ENCODE results near the gene COL4A1.

The COL4A1 gene

DNA sequence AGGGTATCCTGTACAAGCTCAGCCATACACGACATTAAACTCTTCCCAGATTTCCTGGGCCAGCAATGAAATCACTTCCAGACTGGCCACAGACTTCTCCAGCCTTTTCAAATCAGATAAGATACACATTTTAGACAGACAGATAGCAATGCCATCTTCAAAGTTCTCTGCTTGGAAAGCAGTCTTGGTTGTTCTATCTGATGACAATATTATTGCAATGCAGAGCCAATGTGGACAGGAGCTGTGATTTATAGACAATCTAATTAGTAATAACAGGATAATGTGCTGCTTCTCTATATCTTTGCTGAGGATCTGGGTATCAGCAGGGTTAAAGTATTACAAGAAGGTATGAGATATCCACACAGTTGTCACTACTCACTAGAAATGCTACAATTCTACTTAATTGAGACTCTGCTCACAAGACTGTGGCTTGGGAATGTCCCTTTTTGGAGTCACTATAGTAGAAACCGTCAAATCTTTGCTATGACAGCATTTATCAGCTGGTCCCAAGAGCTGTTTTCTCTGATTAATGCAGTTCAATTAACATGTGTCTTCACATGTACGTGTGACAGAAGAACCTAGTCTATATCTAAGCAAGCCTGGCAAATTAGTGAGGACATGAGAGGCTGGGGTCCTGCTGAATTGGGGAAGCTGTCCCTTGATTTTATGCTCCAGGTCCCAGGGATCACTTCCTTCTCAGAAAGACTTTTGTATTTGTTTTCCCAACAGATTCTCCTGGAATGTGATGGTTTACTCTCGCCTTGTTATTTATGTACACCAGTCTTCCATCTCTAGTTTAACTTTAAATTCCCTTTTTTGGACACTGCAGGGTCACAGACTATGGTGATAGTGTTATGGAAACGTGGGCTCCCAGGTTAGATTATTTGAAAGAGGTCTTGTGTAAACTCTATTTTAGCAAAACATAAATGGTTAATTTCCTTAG lies 68.8 kb downstream of the COL4A1 start:
- no peak for DNase-seq (ENCODE audit: low spot score)

DNA sequence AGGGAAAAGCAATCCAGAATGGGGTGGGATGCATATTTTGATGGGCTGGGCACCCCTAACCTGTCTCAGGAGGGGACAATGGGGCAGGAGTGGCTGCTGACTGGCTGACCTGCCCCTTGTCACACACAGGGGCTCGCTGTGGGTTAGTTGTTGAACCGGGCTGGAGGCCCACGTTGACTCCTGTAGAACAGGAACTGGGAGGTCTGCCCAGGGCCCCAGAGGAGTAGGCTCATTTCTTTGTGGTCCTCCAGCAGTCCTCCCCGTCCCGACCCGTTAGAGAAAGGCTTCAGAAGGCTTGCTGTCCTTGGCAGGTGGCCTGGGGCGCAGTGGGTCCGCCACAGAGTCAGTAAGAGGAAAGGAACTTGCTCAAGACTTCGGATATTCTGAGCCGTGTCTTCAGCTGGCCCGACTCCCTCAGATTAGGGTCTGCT lies 70.1 kb downstream of the COL4A1 start:
- DNase-seq (ENCODE audit: low spot score): no peak

DNA sequence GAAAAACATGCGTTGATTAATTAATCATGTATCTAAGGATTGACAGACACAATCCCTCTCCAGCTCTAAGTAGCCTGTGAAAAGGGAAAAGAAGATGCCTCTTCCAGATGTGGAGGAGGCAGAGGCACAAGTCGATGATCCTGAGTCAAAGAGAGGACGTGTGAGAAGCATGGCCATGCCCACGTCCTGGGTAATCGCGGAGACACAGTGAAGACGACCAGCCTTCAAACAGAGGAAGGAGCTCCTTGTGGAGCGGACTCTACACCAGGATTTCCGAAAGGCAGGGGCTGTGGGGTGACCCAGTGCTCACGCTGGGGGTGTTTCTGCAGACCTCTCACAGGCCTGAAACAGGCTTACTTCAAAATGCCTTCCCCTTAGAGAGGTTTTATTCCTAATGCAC lies 70.5 kb downstream of the COL4A1 start:
- no peak for DNase-seq (ENCODE audit: low spot score)

DNA sequence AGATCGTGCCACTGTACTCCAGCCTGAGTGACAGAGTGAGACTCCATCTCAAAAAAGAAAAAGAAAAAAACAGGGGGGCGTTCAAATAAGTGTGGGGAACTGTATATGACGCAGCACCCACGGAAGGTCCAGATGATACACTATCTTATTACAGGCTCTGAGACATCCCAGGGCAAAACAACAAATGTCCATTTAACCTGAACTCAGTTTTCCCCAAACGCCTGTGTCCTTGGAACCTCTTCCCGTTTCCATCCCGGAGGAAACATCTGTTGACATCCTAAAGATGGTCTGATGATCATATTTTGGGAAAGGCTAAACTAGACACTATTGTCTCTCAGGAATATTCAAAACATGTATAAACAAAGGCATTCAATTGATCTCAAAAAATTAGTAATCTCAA lies 72.4 kb downstream of the COL4A1 start:
- DNase-seq (ENCODE audit: low spot score): no peak

DNA sequence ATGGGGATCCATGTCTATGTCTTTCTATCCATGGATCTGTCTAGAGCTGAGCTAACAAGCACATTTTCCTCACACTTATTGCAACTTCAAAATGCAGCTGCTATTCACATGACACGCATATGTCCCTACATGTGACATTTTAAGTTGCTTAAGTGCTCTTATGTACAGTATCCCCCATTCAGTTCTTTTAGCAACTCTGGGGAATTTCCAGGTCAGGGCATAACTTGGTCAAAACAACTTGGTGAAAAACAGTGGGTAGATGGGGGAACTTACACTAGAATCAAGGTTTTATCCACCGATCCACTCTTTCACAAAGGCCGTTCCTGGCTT lies 73.0 kb downstream of the COL4A1 start:
- DNase-seq (ENCODE audit: low spot score): no peak

DNA sequence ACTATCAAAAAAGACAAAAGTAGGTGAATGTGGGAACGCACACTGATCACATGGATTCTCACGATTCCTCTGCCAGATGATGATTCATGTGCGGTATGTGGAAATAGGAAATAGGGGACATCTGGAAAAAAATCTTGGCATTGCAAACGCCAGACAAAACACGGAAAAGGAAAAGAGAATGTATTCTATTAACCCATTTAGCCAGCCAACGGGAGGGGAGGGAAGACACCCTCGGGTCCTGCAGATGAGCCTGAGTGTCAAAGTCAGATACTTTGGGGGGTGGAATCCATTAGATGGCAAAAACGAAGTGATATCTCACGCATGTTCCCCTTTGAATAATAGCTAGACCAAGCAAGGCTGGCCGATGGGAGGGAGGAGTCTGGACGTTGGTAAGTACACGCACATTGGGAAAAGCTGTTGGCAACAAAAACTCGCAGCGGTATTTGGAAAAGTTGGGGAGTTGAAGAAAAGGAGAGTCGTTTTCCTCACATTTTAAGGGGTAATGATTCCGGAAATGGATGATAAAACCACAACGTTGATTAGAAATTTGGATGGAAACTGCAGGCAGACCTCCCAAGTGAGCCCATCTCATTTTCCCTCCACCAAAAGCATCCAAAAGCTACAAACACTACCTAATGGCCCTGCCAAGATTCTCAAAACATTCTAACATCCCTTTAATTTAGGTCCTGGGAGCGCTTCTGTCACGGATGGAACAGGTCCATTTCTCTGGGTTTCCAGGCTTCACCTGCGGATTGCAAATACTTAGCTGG lies 73.6 kb downstream of the COL4A1 start:
- DNase-seq (ENCODE audit: low spot score): no peak

DNA sequence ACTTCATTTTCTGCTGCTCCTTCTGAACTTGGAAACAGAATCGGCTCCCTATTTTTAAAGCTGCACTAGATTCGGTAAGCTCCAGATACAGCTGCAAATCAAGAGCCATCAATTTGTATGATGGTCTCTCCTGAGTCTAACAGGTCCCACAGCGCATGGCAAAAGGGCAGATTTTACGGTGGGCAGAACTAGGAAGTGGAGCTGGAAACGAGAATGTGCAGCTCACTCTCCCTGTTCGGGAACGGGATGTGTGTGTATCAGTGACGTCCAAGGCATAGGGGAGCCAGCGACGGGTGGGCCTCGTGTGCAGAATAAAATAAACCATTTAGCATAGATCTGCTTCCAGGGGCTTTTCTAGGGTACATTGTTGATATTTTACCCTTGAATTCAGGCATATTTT lies 74.2 kb downstream of the COL4A1 start:
- no peak for DNase-seq (ENCODE audit: low spot score)

DNA sequence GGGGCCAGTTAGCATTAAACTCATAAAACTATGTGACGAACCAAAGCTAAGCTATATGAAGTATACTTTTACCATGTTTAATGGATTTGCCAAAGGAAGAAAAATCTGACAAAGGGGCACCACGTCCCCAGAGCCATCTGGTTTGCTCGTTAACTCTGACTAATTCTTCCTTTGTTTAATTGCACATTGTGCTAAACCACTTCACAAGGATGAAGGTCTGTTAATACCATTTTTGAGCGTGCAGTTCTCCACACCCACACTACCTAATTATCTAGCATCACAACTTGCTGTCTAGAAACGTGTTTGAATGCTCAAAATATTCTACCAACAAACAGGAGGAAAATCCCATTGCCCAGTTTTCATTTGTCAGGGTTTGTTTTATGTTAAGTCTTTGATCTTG lies 74.8 kb downstream of the COL4A1 start:
- DNase-seq (ENCODE audit: low spot score): no peak

DNA sequence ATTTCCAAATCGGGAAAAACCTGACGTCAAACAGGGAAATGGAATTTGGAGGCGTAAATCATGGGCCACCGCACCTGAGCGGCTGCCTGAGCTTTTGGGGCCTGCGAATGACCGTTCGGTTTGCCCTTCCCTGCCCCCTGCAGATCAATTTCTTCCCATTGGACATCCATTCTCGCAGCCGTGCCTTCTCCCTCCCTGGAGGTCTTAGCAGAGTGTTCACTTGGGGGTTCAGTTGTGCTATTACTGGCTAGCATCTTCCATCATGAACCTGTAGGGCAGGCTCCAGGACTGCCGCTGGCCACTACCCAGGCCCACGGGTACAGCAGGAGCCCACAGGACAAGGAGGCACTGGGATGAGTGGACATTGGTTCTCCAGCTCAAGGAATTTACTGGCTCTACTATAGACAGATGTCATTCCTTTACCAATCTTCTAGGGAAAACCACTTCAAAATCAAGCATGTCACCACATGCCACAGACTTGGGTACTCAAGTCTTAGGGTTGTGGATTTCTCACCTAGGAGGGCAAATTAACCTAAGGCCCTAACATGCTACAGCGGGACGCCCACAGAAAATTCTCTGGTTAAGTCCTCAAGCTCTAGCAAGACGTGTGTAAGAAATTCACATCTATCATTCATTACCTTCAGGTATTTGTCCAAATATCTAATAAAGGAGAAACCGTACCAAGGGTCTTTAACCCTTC lies 75.5 kb downstream of the COL4A1 start:
- DNase-seq (ENCODE audit: low spot score): no peak

DNA sequence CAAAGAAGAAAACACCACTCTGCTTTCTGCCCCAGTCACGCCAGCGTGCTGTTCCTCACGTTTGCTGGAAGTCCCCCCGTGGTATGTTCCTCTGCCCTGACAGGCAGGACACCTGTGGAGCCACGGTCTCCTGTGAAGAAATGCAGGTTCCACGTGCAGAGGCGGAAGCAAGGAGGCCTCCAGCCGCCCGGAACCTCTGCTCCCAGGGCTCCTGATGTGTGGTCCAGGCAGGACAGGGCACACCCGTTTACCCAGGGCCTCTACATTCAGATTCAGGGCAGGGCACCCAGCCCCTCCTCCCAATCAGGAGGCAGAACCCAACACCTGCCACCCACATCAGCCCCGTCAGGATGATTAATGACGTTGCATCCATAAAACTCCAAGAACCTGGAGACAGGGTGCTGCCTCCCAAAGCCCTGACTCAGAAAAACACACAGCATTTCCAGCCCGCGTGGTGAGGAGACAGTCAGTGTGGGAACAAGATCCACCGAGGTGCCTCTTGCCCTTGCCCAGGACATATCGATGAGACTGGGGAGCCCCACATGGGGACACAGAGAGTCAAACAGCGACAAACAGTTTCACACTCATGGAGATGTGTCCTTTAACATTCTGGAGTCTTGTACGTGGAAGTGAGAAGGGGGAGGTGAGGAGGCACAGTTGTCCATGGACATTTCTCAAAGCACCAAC lies 76.2 kb downstream of the COL4A1 start:
- peak; percentile 37 for DNase-seq (ENCODE audit: low spot score)

DNA sequence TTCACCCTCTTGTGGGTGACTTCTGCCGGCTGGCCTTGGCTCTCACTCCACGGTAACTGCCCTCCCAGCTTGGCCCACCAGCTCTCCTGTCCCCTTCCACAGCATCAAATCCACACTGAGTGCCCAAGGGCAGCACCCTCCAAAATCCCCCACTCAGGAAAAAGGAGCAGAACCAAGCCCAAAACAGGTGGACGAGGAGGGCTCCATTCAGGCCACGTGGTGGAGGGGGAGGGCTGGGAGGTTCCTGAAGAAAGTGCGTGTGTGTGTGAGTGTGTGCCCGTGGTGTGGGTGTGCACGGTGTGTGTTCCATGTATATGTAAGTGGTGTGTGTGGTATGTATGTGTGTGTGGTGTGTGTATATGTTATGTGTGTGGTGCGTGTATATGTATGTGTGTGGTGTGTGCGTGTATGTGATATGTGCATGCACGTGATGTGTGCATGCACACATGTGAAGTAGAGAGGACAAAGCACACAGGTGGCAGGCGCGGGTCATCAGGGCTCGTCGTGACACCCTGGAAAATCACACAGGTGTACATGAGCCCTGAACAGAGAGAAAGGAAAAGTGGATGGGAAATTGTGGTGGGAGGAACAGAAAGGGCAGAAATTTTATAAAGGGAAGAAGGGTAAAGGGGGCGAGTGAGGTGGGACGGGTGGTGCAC lies 76.9 kb downstream of the COL4A1 start:
- DNase-seq (ENCODE audit: low spot score): no peak

DNA sequence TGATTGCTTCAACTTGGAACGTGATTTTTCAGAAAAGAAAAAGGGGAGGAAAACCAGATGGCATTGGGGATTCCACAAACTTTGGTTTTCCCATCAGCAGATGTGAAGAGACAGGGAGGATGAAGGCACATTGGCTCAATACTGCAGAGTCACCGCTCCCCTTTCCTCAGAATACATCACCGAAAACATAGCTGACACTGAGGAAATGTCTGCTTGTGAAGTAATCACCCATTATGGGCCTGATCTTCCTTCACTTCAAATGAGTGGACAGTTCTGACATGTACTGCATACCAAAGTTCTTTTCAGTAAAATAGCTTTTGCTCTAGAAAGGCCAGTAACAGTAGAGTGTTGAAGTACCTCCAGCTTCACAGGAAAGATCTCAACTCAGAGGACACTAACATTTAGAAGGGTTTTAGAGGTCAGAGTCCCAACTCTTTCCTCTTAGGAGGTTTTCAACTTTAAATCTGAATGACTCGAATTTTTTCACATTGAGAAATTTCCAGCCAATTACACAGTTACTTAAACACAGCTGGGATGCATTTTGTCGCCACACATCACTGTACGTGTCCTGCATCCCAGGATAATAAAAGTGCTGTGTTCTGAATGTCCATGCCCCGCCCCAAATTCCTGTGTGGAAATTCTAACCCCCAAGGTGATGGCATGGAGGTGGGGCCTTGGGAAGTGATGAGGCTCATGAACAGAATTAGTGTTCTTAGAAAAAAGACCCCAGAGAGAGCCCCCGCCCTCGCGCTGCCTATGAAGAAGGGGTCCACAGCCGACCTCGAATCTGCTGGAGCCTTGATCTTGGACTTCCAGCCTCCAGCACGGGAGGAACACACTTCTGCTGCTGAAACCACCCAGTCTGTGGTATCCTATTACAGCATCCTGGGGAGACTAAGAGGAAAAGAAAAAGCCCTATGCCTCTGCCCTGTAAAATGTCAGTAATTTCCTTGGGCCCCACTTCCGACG lies 77.7 kb downstream of the COL4A1 start:
- no peak for DNase-seq (ENCODE audit: low spot score)

DNA sequence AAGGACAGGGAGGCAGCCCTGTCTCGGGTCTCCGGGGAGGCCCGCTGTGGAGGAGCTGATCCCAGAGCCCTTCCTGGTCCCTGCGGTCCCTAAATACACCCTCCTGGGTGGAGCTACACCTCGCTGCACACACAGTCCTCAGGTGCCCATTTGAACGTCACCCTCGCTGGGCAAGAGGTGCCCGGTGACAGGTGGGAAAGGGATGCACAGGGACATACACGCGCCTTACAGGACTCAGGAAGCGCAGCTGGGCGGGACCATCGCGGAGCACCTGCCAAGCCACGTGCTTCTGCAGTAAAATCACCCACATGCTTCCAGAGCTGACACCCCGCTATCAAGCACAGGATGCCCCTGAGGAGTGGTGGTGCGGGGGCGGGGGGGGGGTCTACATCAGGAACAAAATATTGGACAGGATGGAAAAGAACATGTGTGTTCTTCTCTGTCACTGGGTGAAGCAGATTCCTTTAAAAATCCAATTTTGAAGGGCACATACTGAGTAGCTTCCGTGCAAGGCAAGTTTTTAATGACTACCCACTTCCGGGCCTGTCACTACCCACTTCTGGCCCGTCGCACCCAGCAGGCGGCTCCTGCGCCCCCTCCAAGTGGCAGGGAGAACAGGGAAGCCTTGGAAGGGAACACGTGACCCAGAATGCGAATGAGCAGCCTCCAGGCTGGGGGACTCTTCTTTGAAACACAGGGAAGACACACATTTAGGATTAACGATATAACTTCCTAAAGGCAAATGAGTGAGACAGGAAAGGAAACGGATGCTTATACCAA lies 78.9 kb downstream of the COL4A1 start:
- no peak for DNase-seq (ENCODE audit: low spot score)

DNA sequence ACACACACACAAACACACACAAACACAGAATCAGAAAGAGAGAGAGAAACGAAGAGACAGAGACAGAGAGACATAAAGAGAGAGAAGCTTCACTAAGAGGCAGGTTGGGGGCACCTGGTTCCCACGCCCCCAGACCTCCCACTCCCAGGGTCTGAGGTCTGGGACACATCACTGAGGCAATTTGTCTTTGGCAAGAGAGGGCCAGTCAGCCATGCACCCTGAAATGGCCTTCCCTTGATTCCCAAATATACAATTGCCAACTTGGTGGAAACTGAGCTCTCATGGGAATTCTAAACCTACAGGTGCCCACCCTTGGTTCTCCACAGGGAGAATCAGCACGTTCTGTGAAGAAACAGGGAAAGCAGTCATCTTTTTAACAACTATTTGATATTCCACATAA lies 79.5 kb downstream of the COL4A1 start:
- DNase-seq (ENCODE audit: low spot score): no peak

DNA sequence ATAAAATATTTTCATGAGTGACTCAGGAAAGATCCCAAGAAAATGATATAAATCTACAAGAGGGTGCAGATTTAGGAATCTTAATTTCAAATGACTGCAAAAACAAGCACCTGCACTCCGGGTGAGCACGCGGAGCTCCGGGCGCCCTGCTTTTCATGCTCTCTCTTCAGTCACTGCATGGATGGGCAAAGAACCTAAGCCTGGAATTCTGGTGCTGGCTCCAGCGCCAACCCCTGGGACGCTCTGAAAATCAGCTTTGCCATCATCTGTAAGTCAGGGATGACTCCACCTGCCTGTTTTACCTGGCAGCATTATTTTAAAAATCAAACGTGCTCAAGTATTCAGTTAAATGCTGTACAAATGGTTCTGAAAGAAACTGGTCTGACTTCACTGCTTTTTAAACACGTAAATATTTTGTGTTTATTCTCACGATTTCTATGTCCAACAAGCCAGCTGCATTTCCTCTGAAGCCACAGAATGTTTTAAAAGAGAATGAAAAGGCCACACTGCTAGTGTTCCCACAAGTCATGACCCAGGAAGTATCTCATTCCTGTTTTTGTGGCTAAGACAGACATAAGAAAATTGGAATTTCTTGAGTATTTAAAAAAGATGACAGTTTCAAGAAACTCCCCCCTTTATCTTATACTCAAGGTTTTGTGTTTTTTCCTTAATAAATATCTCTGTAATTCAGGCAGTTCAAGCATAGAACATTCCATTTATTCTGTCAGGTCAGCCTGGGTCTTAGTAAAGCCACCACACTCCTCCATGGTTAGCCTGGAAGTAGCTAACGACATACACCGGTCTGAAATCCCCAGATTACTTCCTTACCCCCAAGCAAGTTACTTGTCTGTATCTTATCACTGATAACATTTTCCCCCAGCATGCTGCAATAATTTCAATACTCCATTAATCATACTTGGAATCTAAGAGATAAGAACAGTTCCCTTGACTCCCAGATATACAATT lies 81.1 kb downstream of the COL4A1 start:
- no peak for DNase-seq (ENCODE audit: low spot score)

DNA sequence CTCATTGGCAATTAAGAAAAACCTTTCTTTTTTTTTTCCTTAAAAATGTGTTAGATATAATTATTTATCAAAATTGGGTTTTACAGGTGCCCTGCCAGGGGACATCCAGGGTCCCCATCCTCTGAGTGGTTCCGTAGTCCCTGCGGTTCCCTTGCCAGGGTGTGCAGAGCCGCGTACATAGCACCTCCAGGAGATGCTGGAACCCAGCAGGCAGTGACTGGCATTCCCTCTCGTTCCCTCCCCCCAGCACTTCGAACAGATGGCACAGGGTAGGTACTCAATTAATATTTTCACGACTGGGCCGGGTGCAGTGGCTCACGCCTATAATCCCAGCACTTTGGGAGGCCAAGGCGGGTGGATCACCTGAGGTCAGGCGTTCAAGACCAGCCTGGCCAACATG lies 82.0 kb downstream of the COL4A1 start:
- no peak for DNase-seq (ENCODE audit: low spot score)

DNA sequence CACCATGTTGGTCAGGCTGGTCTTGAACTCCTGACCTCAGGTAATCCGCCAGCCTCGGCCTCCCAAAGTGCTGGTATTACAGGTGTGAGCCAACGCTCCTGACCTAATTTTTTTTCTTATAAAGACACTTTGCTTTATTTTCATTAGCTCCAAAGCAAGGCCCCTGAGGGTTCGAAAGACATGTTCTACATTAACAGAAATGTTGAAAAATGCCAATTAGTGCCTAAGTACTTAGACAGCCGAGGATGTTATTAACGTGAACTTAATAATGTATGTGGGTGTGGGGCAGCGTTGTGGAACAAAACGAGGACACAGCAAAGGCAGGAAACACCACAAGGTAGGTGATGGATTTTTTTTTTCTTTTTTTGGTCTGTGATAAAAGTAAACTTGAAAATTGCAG lies 82.4 kb downstream of the COL4A1 start:
- no peak for DNase-seq (ENCODE audit: low spot score)

DNA sequence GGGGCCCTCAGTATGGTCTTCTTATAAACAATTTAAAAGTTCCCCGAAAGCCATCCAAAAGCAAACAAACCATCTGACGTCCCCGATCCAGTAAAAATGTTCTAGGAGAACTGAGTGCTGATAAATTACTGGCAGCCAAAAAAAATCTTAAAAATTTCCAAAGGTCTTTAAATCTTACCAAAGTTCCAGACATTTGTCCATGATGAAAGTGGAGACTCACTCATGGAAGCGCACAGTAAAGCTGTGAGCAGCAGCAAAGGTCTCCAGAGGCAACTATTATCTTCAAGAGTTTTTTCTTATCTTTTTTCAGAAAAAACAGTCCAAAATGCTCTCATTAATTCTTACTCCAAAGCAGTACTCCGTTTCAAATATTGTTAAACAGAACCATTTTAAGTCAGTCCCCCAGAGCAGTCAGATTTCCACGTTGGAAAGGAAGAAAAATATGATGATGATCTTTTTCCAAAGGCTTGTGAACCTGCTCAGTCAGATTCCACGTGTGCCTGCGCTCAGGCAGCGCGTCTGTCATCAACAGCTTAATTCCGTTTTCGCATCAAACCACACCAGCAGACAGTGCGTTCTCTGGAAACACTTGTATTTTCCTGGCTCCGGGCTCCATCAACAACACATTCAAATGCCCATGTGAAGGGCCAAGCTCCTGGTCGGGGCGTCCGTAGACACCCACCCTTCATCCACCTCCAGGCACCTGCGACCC lies 85.4 kb downstream of the COL4A1 start:
- no peak for DNase-seq (ENCODE audit: low spot score)

Measured in kidney tubule cell (primary cell).